Astrocyte of the spinal cord (primary cell): ENCODE measurements around the gene RHEBL1.

Experiments used
- DNase-seq: peaks from one replicate; pipeline ENCODE4 v3.0.0; 2011; ENCODE audit warnings: low read depth, low spot score
- H3K4me3 ChIP-seq: 2 replicates; pipeline ENCODE4 v1.5.1; 2011; ENCODE audit warnings: low read depth, mild to moderate bottlenecking, low read length, moderate library complexity
- CTCF ChIP-seq: IDR thresholded peaks from 2 replicates; pipeline ENCODE4 v1.5.1; 2012; ENCODE audit warnings: low read depth, mild to moderate bottlenecking, low read length, inconsistent platforms
- in situ Hi-C: cut with HindIII; loops from 2 replicates; pipeline ENCODE4 v1.10.0; 2017; ENCODE audit warnings: low sequenced_read_pairs

Gene RHEBL1

GRCh38 chr12:49038291-49038955 is 31.4 kb downstream of the RHEBL1 start:
- in situ Hi-C loops: no loop called here
- TF ChIP-seq CTCF: no peak
- no peak overlapping the region for H3K4me3 ChIP-seq
- no peak for DNase-seq

GRCh38 chr12:49037947-49038237 is 31.9 kb downstream of the RHEBL1 start:
- TF ChIP-seq CTCF: no peak
- in situ Hi-C loops: no loop called here
- DNase-seq: no peak
- H3K4me3 ChIP-seq: no peak overlapping the region

- in situ Hi-C loops: no loop called here
- H3K4me3 ChIP-seq: no peak overlapping the region
- DNase-seq: no peak
Measured at GRCh38 chr12:49037111-49037946, 32.5 kb downstream of the RHEBL1 start.

GRCh38 chr12:49036029-49036428 is 33.8 kb downstream of the RHEBL1 start:
- no peak for TF ChIP-seq CTCF
- DNase-seq: no peak
- no peak overlapping the region for H3K4me3 ChIP-seq
- in situ Hi-C loops: no loop called here

More at GRCh38 chr12:49037111-49037946, 32.5 kb downstream of the RHEBL1 start:
- no peak for TF ChIP-seq CTCF

- TF ChIP-seq CTCF: no peak
- no peak overlapping the region for H3K4me3 ChIP-seq
- no peak for DNase-seq
- in situ Hi-C loops: no loop called here
Measured at GRCh38 chr12:49034286-49034622, 35.5 kb downstream of the RHEBL1 start.

- in situ Hi-C loops: no loop called here
- DNase-seq: no peak
- no peak for TF ChIP-seq CTCF
- H3K4me3 ChIP-seq: no peak overlapping the region
Measured at GRCh38 chr12:49033611-49034285, 36.0 kb downstream of the RHEBL1 start.
